HepG2 (cell line): Measurements from ENCODE around the gene BIRC7. TPM values are rescaled to one million over a fixed set of nuclear protein-coding genes. Genes with fewer than 3 reads are reported as not detected.
A peak's percentile ranks its signal among the peaks of the same experiment; 100 is the strongest.

ENCODE experiments used
- ATAC-seq: fragments of 200-7000 bp; cut with Tn5 transposase; 3 replicates; pipeline ENCODE4 v1.9.1; 2020; ENCODE audit warnings: mild to moderate bottlenecking, moderate library complexity
- BruUV-seq: library from RNA; stranded (reverse); fragments of 400-500 nt; replicated peaks from 2 replicates; lab custom pipeline; 2021; lab: Mats Ljungman, UMichigan
- CTCF ChIA-PET: fragments of 300-600 bp; formaldehyde crosslinking; extraction: SDS; loops from one replicate; lab custom pipeline; 2021; ENCODE audit warnings: low total read pairs, inconsistent platforms, low intra/inter-chr PET ratio; lab: Yijun Ruan, JAX
- POLR2A ChIA-PET: fragments of 350-600 bp; sonication (Branson Sonifier 250); formaldehyde crosslinking; loops from one replicate; lab custom pipeline; 2020; ENCODE audit warnings: antibody characterized with exemption, inconsistent platforms; lab: Yijun Ruan, JAX
- DNase-seq: peaks from one replicate; pipeline ENCODE4 v3.0.0-alpha.2; 2015; ENCODE audit warnings: low spot score
- FAIRE-seq: peaks from 3 replicates; lab custom pipeline; 2011; peaks lifted over from hg19 to GRCh38; lab: Jason Lieb, UNC
- H2AFZ ChIP-seq: one replicate; pipeline ENCODE4 v1.6.1; 2011; ENCODE audit warnings: low read length, inconsistent platforms
- H3K27ac ChIP-seq: fragments of 300-600 bp; 3 replicates; pipeline ENCODE4 v1.8.0; 2011; ENCODE audit warnings: mixed run types, mild to moderate bottlenecking, mixed read lengths, low read length, inconsistent platforms; ENCODE audit not compliant: insufficient read depth; ENCODE audit errors: extremely low read length
- H3K27me3 ChIP-seq, 2 experiments: fragments of 200-600 bp in 1 of 2; 2 replicates in 1 of 2; 3 replicates in 1 of 2; pipeline versions ENCODE4 v1.6.0 to v1.8.0; 2011; ENCODE audit warnings: low read length in 2 of 2, mild to moderate bottlenecking in 2 of 2, moderate library complexity in 2 of 2, inconsistent platforms in 1 of 2; ENCODE audit not compliant: insufficient read depth in 2 of 2, control insufficient read depth in 1 of 2
- H3K36me3 ChIP-seq, 2 experiments: fragments of 200-600 bp in 1 of 2; replicated peaks in 1 of 2; 2 replicates in 1 of 2; 3 replicates in 1 of 2; pipeline versions ENCODE4 v1.5.1 to v1.8.0; 2011; ENCODE audit warnings: low read length in 2 of 2, inconsistent platforms in 1 of 2; ENCODE audit not compliant: insufficient read depth in 2 of 2, control insufficient read depth in 1 of 2
- H3K4me1 ChIP-seq: 2 replicates; pipeline ENCODE4 v1.5.1; 2012; ENCODE audit warnings: low read length, inconsistent platforms; ENCODE audit not compliant: insufficient read depth
- H3K4me2 ChIP-seq: 2 replicates; pipeline ENCODE4 v1.6.0; 2011; ENCODE audit warnings: low read depth, low read length, inconsistent platforms
- H3K4me3 ChIP-seq, 3 experiments: fragments of 200-600 bp in 1 of 3; sonication (generic), shearing (Covaris generic) in 1 of 3; replicated peaks in 1 of 3; 2 replicates each; pipeline ENCODE4 v1.5.1; 2011 to 2016; ENCODE audit warnings: low read length in 3 of 3, inconsistent platforms in 2 of 3, low read depth in 2 of 3, mild to moderate bottlenecking in 2 of 3, control low read depth in 1 of 3, mixed read lengths in 1 of 3; ENCODE audit not compliant: insufficient read depth in 1 of 3
- H3K79me2 ChIP-seq: one replicate; pipeline ENCODE4 v1.6.1; 2011; ENCODE audit warnings: low read length, inconsistent platforms; ENCODE audit not compliant: insufficient read depth
- H3K9ac ChIP-seq: 2 replicates; pipeline ENCODE4 v1.6.0; 2011; ENCODE audit warnings: mild to moderate bottlenecking, low read depth, low read length, inconsistent platforms; ENCODE audit not compliant: insufficient read depth
- H3K9me3 ChIP-seq: 2 replicates; pipeline ENCODE4 v1.5.1; 2012; ENCODE audit warnings: mild to moderate bottlenecking, low read length
- H4K20me1 ChIP-seq: 2 replicates; pipeline ENCODE4 v1.6.0; 2011; ENCODE audit warnings: inconsistent platforms, mild to moderate bottlenecking, low read length, moderate library complexity; ENCODE audit not compliant: insufficient read depth
- AFF4 ChIP-seq: sonication (generic); formaldehyde crosslinking; IDR thresholded peaks from 2 replicates; pipeline ENCODE4 v1.4.0; 2020; ENCODE audit warnings: missing genetic modification reagents
- CREBL2 ChIP-seq: sonication (generic); formaldehyde crosslinking; IDR thresholded peaks from 2 replicates; pipeline ENCODE4 v1.8.1; 2023; ENCODE audit warnings: missing genetic modification reagents, mild to moderate bottlenecking, borderline replicate concordance
- FOXP4 ChIP-seq: sonication (generic); formaldehyde crosslinking; IDR thresholded peaks from 2 replicates; pipeline ENCODE4 v1.4.0; 2020; ENCODE audit warnings: missing genetic modification reagents
- KAT2B ChIP-seq: fragments of 150-350 bp; IDR thresholded peaks from 2 replicates; pipeline ENCODE4 v1.6.1; 2014; ENCODE audit warnings: low read depth, low read length, borderline replicate concordance
- KDM5B ChIP-seq: sonication (generic); formaldehyde crosslinking; IDR thresholded peaks from 2 replicates; pipeline ENCODE4 v1.4.0; 2020; ENCODE audit warnings: missing genetic modification reagents, mild to moderate bottlenecking, borderline replicate concordance
- MAZ ChIP-seq, 2 experiments: sonication (generic) in 1 of 2; formaldehyde crosslinking in 1 of 2; IDR thresholded peaks; 2 replicates each; pipeline versions ENCODE4 v1.5.0 to v1.6.1; 2012 to 2020; ENCODE audit warnings: low read depth in 2 of 2, mild to moderate bottlenecking in 2 of 2, borderline replicate concordance in 1 of 2, improper control_type of control experiment in 1 of 2, low read length in 1 of 2, missing genetic modification reagents in 1 of 2, moderate library complexity in 1 of 2
- MTERF4 ChIP-seq: sonication (generic); formaldehyde crosslinking; IDR thresholded peaks from 2 replicates; pipeline ENCODE4 v1.8.0; 2023; ENCODE audit warnings: mild to moderate bottlenecking, missing genetic modification reagents
- PRPF4 ChIP-seq: fragments of 200-400 bp; formaldehyde crosslinking; IDR thresholded peaks from 2 replicates; pipeline ENCODE4 v1.6.1; 2016; ENCODE audit warnings: low read length, low read depth; ENCODE audit not compliant: poor library complexity, severe bottlenecking
- SUZ12 ChIP-seq: fragments of 150-350 bp; IDR thresholded peaks from 2 replicates; pipeline ENCODE4 v1.6.1; 2014; ENCODE audit warnings: low read depth, low read length
- ZFP90 ChIP-seq: sonication (generic); formaldehyde crosslinking; IDR thresholded peaks from 2 replicates; pipeline ENCODE4 v1.8.0; 2022; ENCODE audit warnings: missing genetic modification reagents, mild to moderate bottlenecking, inconsistent platforms, borderline replicate concordance
- ZNF468 ChIP-seq: sonication (generic); formaldehyde crosslinking; IDR thresholded peaks from 2 replicates; pipeline ENCODE4 v1.8.0; 2022; ENCODE audit warnings: mild to moderate bottlenecking, moderate library complexity, missing genetic modification reagents
- ZNF484 ChIP-seq: sonication (generic); formaldehyde crosslinking; IDR thresholded peaks from 2 replicates; pipeline ENCODE4 v1.5.1; 2020; ENCODE audit warnings: mild to moderate bottlenecking, low read depth, missing genetic modification reagents, borderline replicate concordance
- ZNF674 ChIP-seq: sonication (generic); formaldehyde crosslinking; IDR thresholded peaks from 2 replicates; pipeline ENCODE4 v1.5.0; 2020; ENCODE audit warnings: low read depth, mild to moderate bottlenecking, missing genetic modification reagents
- ZNF777 ChIP-seq: sonication (generic); formaldehyde crosslinking; IDR thresholded peaks from 2 replicates; pipeline ENCODE4 v1.4.0; 2020; ENCODE audit warnings: missing genetic modification reagents
- WGBS: methylation state at CpG from one replicate; pipeline ENCODE4 v1.1.6; 2017; ENCODE audit warnings: low lambda C conversion rate; 5-methylcytosine and 5-hydroxymethylcytosine counted together
- in situ Hi-C: cut with HindIII; loops from 2 replicates; pipeline ENCODE4 v1.10.0; 2017; ENCODE audit warnings: low pct_unique_long_range_greater_than_20kb; ENCODE audit not compliant: extremely low pct_ligation_motif_present
- intact Hi-C: fragments of 100-400 bp; cut with micrococcal nuclease; formaldehyde crosslinking; loops from one replicate; pipeline ENCODE4 v1.10.0; 2022; ENCODE audit not compliant: unreplicated experiment
- polyA plus RNA-seq, 8 experiments: library from polyadenylated mRNA; depleted of rRNA in 3 of 8; stranded (reverse) in 7 of 8; unstranded in 1 of 8; fragments of >200 nt; fragmentation: Illumina TruSeq in 4 of 8; extraction: Trizol in 4 of 8; gene quantifications; 2 replicates each; pipeline versions ENCODE4 v1.2.1 to v1.2.3, GENCODE V29; 2011 to 2016; ENCODE audit warnings: low read depth in 4 of 8, missing spikeins in 1 of 8, mixed read lengths in 1 of 8; ENCODE audit not compliant: insufficient read depth in 1 of 8
- total RNA-seq, 5 experiments: library from RNA; depleted of rRNA; stranded (reverse); fragments of >200 nt; fragmentation: Illumina TruSeq; extraction: Trizol; gene quantifications; 2 replicates each; pipeline ENCODE4 v1.2.3, GENCODE V29; 2016; ENCODE audit warnings: low read depth in 1 of 5

BIRC7 gene
- total and polyA plus RNA-seq, 2 of the 13 experiments (the other 11 are each of a cell fraction or from before 2014, with no cell fraction given): 0.27 to 5.1 TPM

GRCh38 chr20:63223121-63223825, 12.4 kb upstream of the BIRC7 start (continued):
- no peak for TF ChIP-seq AFF4
- TF ChIP-seq SUZ12: no peak
- TF ChIP-seq MTERF4 (CRISPR knock-in tag): no peak
- no peak for TF ChIP-seq KAT2B
- no peak for TF ChIP-seq ZNF468 (CRISPR knock-in tag)

- H3K36me3 ChIP-seq: no peaks in the 10 kb centered on the region
- H2AFZ ChIP-seq: no peak overlapping the region
- no peak overlapping the region for H3K9ac ChIP-seq
- POLR2A ChIA-PET: interaction anchor here (0.8 to 1.8 kb wide), 3 partner anchors 7 to 17 kb away, joined by 3 to 6 read pairs (median 4); partner anchors contain the start of genes BIRC7 and YTHDF1
- CTCF ChIA-PET: interaction anchor here (0.9 to 1.9 kb wide), 4 partner anchors 9 to 67 kb away, joined by 3 to 10 read pairs (median 6); no protein-coding TSS in a partner anchor
- H3K4me2 ChIP-seq: no peak overlapping the region
- no peaks in the 10 kb centered on the region for H3K79me2 ChIP-seq
- H4K20me1 ChIP-seq: no peaks in the 10 kb centered on the region; the same call in 1 of the 2 replicates
- no peak for DNase-seq
- in situ Hi-C loops: no loop called here
- peaks cover 32 to 77% of the 10 kb centered on the region in 2 experiments; a peak in 4 of 5 replicates for H3K27me3 ChIP-seq
- H3K9me3 ChIP-seq: no peaks in the 10 kb centered on the region
- ATAC-seq: peak; percentile 2; the same call in 1 of the 3 replicates
- intact Hi-C loops: loop anchor here (1.0 to 5.0 kb wide), 3 partner anchors 43 to 157 kb away; partner anchors contain the start of gene COL20A1
- peaks cover 4% of the 10 kb centered on the region; the same call in 1 of the 2 replicates for H3K4me1 ChIP-seq
- WGBS: 37% methylated on average over 6 of the region's 6 CpGs
- no peak overlapping the region for H3K4me3 ChIP-seq
- H3K27ac ChIP-seq: no peak overlapping the region
- BruUV-seq: no TSS peak
- FAIRE-seq: no peak
- TF ChIP-seq ZNF484 (CRISPR knock-in tag) (no peak), KDM5B (CRISPR knock-in tag) (peak; percentile 37; the same call in 1 of the 2 replicates), ZNF674 (CRISPR knock-in tag) (peak; percentile 54; the same call in 1 of the 2 replicates), ZNF777 (CRISPR knock-in tag) (no peak), ZFP90 (CRISPR knock-in tag) (no peak), PRPF4 (no peak), CREBL2 (CRISPR knock-in tag) (no peak), FOXP4 (no peak), MAZ (IDR thresholded peaks at IDR 0.05; ENCODE audit: borderline replicate concordance, low read depth, low read length) (no peak), MAZ (CRISPR knock-in tag; IDR thresholded peaks at IDR 0.05; ENCODE audit: low read depth) (0 out of 2 replicates have a peak, but pooled peaks have one; percentile 33)
Measured at GRCh38 chr20:63223826-63224207, 11.9 kb upstream of the BIRC7 start.
